Keratinocyte (primary cell): ENCODE measurements around the gene MTUS2. TPM values are rescaled to one million over a fixed set of nuclear protein-coding genes. Genes with fewer than 3 reads are reported as not detected.

Experiments
- DNase-seq: peaks from one replicate; pipeline ENCODE4 v3.0.0-alpha.2; 2011; ENCODE audit warnings: low read depth, missing footprints, low spot score
- FAIRE-seq: peaks from 2 replicates; lab custom pipeline; 2011; peaks lifted over from hg19 to GRCh38; lab: Jason Lieb, UNC
- H2AFZ ChIP-seq: 2 replicates; pipeline ENCODE4 v1.6.0; 2012; ENCODE audit warnings: low read length, control low read depth, inconsistent platforms; ENCODE audit not compliant: control insufficient read depth
- H3K27ac ChIP-seq: 2 replicates; pipeline ENCODE4 v1.5.1; 2011; ENCODE audit warnings: low read length; ENCODE audit not compliant: control insufficient read depth, insufficient read depth
- H3K27me3 ChIP-seq: 3 replicates; pipeline ENCODE4 v1.6.0; 2011; ENCODE audit warnings: low read length; ENCODE audit not compliant: control insufficient read depth, insufficient read depth; ENCODE audit errors: extremely low read depth
- H3K36me3 ChIP-seq, 2 experiments: 2 replicates in 1 of 2; 3 replicates in 1 of 2; pipeline ENCODE4 v1.5.1; 2011; ENCODE audit warnings: low read length in 2 of 2, mild to moderate bottlenecking in 1 of 2; ENCODE audit not compliant: control insufficient read depth in 2 of 2, insufficient read depth in 2 of 2; ENCODE audit errors: extremely low read depth in 1 of 2
- H3K4me1 ChIP-seq: 3 replicates; pipeline ENCODE4 v1.5.1; 2011; ENCODE audit warnings: low read length; ENCODE audit not compliant: control insufficient read depth, insufficient read depth; ENCODE audit errors: extremely low read depth
- H3K4me2 ChIP-seq: 3 replicates; pipeline ENCODE4 v1.6.0; 2011; ENCODE audit warnings: low read depth, low read length; ENCODE audit not compliant: control insufficient read depth, insufficient read depth; ENCODE audit errors: extremely low read depth
- H3K4me3 ChIP-seq, 3 experiments: fragments of 200-600 bp in 1 of 3; sonication (generic) in 1 of 3; 2 replicates in 2 of 3; 3 replicates in 1 of 3; pipeline ENCODE4 v1.5.1; 2011 to 2016; ENCODE audit warnings: low read length in 3 of 3, mild to moderate bottlenecking in 3 of 3, control low read depth in 2 of 3, inconsistent platforms in 1 of 3, low read depth in 1 of 3, mixed read lengths in 1 of 3, mixed run types in 1 of 3, moderate library complexity in 1 of 3; ENCODE audit not compliant: control insufficient read depth in 2 of 3, insufficient read depth in 2 of 3; ENCODE audit errors: extremely low read depth in 1 of 3
- H3K79me2 ChIP-seq: 2 replicates; pipeline ENCODE4 v1.6.0; 2012; ENCODE audit warnings: low read length; ENCODE audit not compliant: control insufficient read depth, insufficient read depth
- H3K9ac ChIP-seq: 3 replicates; pipeline ENCODE4 v1.6.0; 2011; ENCODE audit warnings: low read length; ENCODE audit not compliant: control insufficient read depth, insufficient read depth; ENCODE audit errors: extremely low read depth
- H3K9me1 ChIP-seq: 3 replicates; pipeline ENCODE4 v1.6.0; 2011; ENCODE audit warnings: low read length; ENCODE audit not compliant: control insufficient read depth, insufficient read depth; ENCODE audit errors: extremely low read depth
- H3K9me3 ChIP-seq: 2 replicates; pipeline ENCODE4 v1.5.1; 2012; ENCODE audit warnings: low read depth, low read length; ENCODE audit not compliant: control insufficient read depth
- H4K20me1 ChIP-seq: 3 replicates; pipeline ENCODE4 v1.6.0; 2011; ENCODE audit warnings: low read length; ENCODE audit not compliant: control insufficient read depth, insufficient read depth; ENCODE audit errors: extremely low read depth
- CTCF ChIP-seq, 3 experiments: IDR thresholded peaks in 1 of 3; conservative IDR thresholded peaks in 1 of 3; optimal IDR thresholded peaks in 1 of 3; 2 replicates in 2 of 3; 3 replicates in 1 of 3; pipeline versions ENCODE3 to v1.5.1; 2011; ENCODE audit warnings: low read length in 3 of 3, mild to moderate bottlenecking in 3 of 3, moderate library complexity in 2 of 3, control low read depth in 1 of 3, inconsistent platforms in 1 of 3; ENCODE audit not compliant: insufficient read depth in 2 of 3; ENCODE audit errors: extremely low read depth in 1 of 3
- EZH2 ChIP-seq: IDR thresholded peaks from one replicate; pipeline ENCODE4 v1.6.1; 2012; ENCODE audit warnings: inconsistent platforms, mild to moderate bottlenecking, low read length, moderate library complexity
- dilution Hi-C: fragments of 300-500 bp; cut with MboI; formaldehyde crosslinking; loops from one replicate; pipeline ENCODE4 v1.7.0; 2020; ENCODE audit warnings: low sequenced_read_pairs; ENCODE audit not compliant: extremely low pct_ligation_motif_present
- polyA plus RNA-seq, 5 experiments: library from polyadenylated mRNA; depleted of rRNA in 3 of 5; stranded (reverse) in 3 of 5; stranded (forward) in 1 of 5; unstranded in 1 of 5; fragments of >200 nt; gene quantifications; 1 replicate in 1 of 5; 2 replicates in 3 of 5; 3 replicates in 1 of 5; pipeline versions ENCODE4 v1.2.1 to v1.2.3, GENCODE V29; 2011 to 2012; ENCODE audit warnings: missing spikeins in 2 of 5, low read depth in 1 of 5, low replicate concordance in 1 of 5

Gene MTUS2
- polyA plus RNA-seq, 1 donor (not counting 4 experiments of a cell fraction or from before 2014, with no cell fraction given): 0.17 TPM

DNA sequence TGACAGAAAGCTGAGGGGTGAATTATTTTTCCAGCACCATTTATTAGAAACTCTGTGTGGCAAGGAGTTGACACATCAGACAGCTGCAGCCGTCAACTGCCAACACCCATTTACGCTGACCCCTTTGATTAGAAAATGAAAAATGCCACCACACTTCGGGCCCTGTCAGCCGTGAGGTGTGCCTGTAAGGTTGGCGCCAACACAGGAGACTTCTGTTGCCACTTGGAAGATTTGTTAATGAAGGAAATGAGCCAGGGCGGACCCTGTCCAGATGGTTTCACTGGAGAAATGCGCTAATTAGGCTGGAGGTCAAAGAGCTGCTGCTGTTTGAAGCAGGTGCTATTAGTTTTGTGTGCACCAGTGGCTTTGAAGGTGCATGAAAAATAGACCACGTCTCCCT lies 297.5 kb downstream of the MTUS2 start:
- FAIRE-seq: no peak
- dilution Hi-C loops: no loop called here

DNA sequence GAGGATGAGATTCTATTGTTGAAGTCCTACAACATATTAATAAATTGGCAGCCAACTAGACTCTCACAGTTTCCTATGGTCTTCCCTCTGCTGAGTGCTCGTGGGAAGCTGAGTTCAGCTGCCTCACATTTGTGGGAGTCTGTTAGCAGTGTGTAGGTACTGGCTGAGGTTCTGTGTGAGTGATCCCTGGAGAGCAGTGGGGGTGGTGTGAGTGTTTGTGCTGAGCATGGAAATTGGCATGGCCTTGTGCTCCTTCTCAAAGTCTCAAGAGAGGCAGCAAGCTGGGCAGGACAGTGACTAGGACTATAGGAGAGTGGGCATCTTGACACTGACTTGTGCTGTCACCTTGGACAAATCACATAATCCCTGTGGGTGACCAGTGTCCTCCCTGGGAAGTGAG lies 298.3 kb downstream of the MTUS2 start:
- FAIRE-seq: no peak
- TF ChIP-seq CTCF (optimal IDR thresholded peaks at IDR 0.05 in 1 of 3, IDR thresholded peaks at IDR 0.05 in 1 of 3, conservative IDR thresholded peaks at IDR 0.05 in 1 of 3; ENCODE audit: extremely low read depth in 1 of 3, insufficient read depth in 2 of 3, low read length in 3 of 3): no peak
- no peak for TF ChIP-seq EZH2

More for the DNA sequence above, 297.5 kb downstream of the MTUS2 start:
- Histone ChIP-seq H3K27me3 (no peaks in the 10 kb centered on the region), H3K9me1 (no peaks in the 10 kb centered on the region), H3K4me3 (no peak overlapping the region), H3K79me2 (no peaks in the 10 kb centered on the region), H3K27ac (no peak overlapping the region), H4K20me1 (no peaks in the 10 kb centered on the region), H3K4me1 (no peaks in the 10 kb centered on the region), H2AFZ (no peak overlapping the region), H3K9ac (no peak overlapping the region), H3K36me3 (no peaks in the 10 kb centered on the region), H3K9me3 (no peaks in the 10 kb centered on the region), H3K4me2 (no peak overlapping the region)
- DNase-seq: no peak
- TF ChIP-seq CTCF (optimal IDR thresholded peaks at IDR 0.05 in 1 of 3, IDR thresholded peaks at IDR 0.05 in 1 of 3, conservative IDR thresholded peaks at IDR 0.05 in 1 of 3; ENCODE audit: extremely low read depth in 1 of 3, insufficient read depth in 2 of 3, low read length in 3 of 3): no peak
- TF ChIP-seq EZH2: no peak

More for the DNA sequence above, 298.3 kb downstream of the MTUS2 start:
- Histone ChIP-seq H3K4me3 (no peak overlapping the region), H3K9me3 (no peaks in the 10 kb centered on the region), H3K27ac (no peak overlapping the region), H3K9ac (no peak overlapping the region), H3K9me1 (no peaks in the 10 kb centered on the region), H3K79me2 (no peaks in the 10 kb centered on the region), H3K27me3 (no peaks in the 10 kb centered on the region), H3K36me3 (no peaks in the 10 kb centered on the region), H2AFZ (no peak overlapping the region), H3K4me1 (no peaks in the 10 kb centered on the region), H3K4me2 (no peak overlapping the region), H4K20me1 (no peaks in the 10 kb centered on the region)
- no peak for DNase-seq
- dilution Hi-C loops: no loop called here
